Nucleus accumbens (tissue), 56 donors: Measurements from ENCODE around the gene GPRC5C.

ENCODE experiments used
- DNase-seq, 56 donors: peaks; one replicate each; lab custom pipeline; 2025; lab: John Stamatoyannopoulos, UW

The GPRC5C gene

DNA sequence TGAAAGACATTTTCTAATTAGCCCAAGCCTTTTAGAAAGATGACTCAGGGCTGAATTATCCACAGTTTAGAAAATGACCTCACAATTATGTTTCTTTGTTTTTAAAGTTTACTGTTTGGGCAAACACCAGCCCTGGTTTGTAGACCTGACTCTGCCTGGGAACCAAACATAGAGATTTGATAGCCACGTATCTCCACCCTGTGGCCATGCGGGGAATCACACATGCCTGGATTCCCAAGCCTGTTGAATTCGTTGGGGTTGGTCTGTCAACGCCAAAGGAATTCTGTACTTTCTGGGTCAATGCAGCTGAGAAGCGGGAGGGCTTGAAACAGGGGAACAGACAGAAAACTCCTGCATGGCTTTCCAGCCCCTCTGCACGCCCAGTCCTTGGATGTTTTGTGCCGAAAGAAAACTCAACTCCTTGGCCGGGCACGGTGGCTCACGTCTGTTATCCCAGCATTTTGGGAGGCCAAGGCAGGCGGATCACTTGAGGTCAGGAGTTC, 61.5 kb downstream of the GPRC5C start:
- peak in 44 of 56 donors; percentile 6 to 81 (median 31) for DNase-seq
